GM23338 (cell line): ENCODE measurements around the gene CLPTM1L. TPM values are rescaled to one million over a fixed set of nuclear protein-coding genes. Genes with fewer than 3 reads are reported as not detected.

Experiments
- ATAC-seq: fragments of 200-7000 bp; cut with Tn5 transposase; 3 replicates; pipeline ENCODE4 v1.9.1; 2020
- DNase-seq: peaks from one replicate; pipeline ENCODE4 v3.0.0-alpha.2; 2015; ENCODE audit warnings: low spot score
- H2AFZ ChIP-seq: fragments of 200-600 bp; sonication (generic); 2 replicates; pipeline ENCODE4 v1.8.0; 2016; ENCODE audit warnings: antibody characterized with exemption, mild to moderate bottlenecking, moderate library complexity
- H3F3A ChIP-seq: fragments of 200-600 bp; sonication (generic); replicated peaks from 2 replicates; pipeline ENCODE4 v1.8.0; 2017; ENCODE audit warnings: antibody characterized with exemption, mixed run types, low read depth
- H3K27ac ChIP-seq: fragments of 200-600 bp; sonication (generic); 2 replicates; pipeline ENCODE4 v1.6.1; 2016; ENCODE audit warnings: low read depth
- H3K27me3 ChIP-seq: fragments of 200-600 bp; sonication (generic); 2 replicates; pipeline ENCODE4 v1.8.0; 2016; ENCODE audit warnings: mild to moderate bottlenecking, mixed run types, moderate library complexity; ENCODE audit not compliant: insufficient read depth
- H3K36me3 ChIP-seq: fragments of 200-600 bp; sonication (generic); 2 replicates; pipeline ENCODE4 v1.8.0; 2016; ENCODE audit warnings: mild to moderate bottlenecking; ENCODE audit not compliant: insufficient read depth
- H3K4me1 ChIP-seq: fragments of 200-600 bp; sonication (generic); 2 replicates; pipeline ENCODE4 v1.8.0; 2016; ENCODE audit warnings: mild to moderate bottlenecking, moderate library complexity; ENCODE audit not compliant: insufficient read depth
- H3K4me2 ChIP-seq: fragments of 200-600 bp; sonication (generic); 2 replicates; pipeline ENCODE4 v1.7.1; 2017; ENCODE audit warnings: mixed run types
- H3K4me3 ChIP-seq: fragments of 200-600 bp; sonication (generic); 2 replicates; pipeline ENCODE4 v1.6.1; 2016; ENCODE audit warnings: mixed run types
- H3K79me2 ChIP-seq: fragments of 200-600 bp; sonication (generic); replicated peaks from 2 replicates; pipeline ENCODE4 v1.8.0; 2017; ENCODE audit warnings: mild to moderate bottlenecking; ENCODE audit not compliant: insufficient read depth
- H3K9me2 ChIP-seq: fragments of 200-600 bp; sonication (generic); 2 replicates; pipeline ENCODE4 v1.8.0; 2017; ENCODE audit not compliant: insufficient read depth
- H4K20me1 ChIP-seq: fragments of 200-600 bp; sonication (generic); replicated peaks from 2 replicates; pipeline ENCODE4 v1.8.0; 2017; ENCODE audit warnings: mild to moderate bottlenecking; ENCODE audit not compliant: insufficient read depth
- H3K27ac Mint-ChIP-seq: 2 replicates; pipeline ENCODE4 v1.8.0; 2020; ENCODE audit warnings: inconsistent platforms, mild to moderate bottlenecking, moderate library complexity, mixed read lengths
- H3K27me3 Mint-ChIP-seq: 3 replicates; pipeline ENCODE4 v1.8.0; 2022; ENCODE audit warnings: low read depth, mild to moderate bottlenecking, moderate library complexity, mixed read lengths, inconsistent platforms; ENCODE audit not compliant: insufficient read depth, poor library complexity
- H3K36me3 Mint-ChIP-seq: 3 replicates; pipeline ENCODE4 v1.8.0; 2021; ENCODE audit warnings: low read depth, mild to moderate bottlenecking, inconsistent platforms, moderate library complexity, mixed read lengths
- H3K4me1 Mint-ChIP-seq: 3 replicates; pipeline ENCODE4 v1.8.0; 2020; ENCODE audit warnings: mild to moderate bottlenecking, inconsistent platforms, mixed read lengths
- H3K4me3 Mint-ChIP-seq: 3 replicates; pipeline ENCODE4 v1.8.0; 2021; ENCODE audit warnings: moderate library complexity, mild to moderate bottlenecking, inconsistent platforms, mixed read lengths
- H3K9me3 Mint-ChIP-seq: 3 replicates; pipeline ENCODE4 v1.8.0; 2020; ENCODE audit warnings: moderate library complexity, mild to moderate bottlenecking, inconsistent platforms, mixed read lengths
- CREB1 ChIP-seq: fragments of 250-450 bp; sonication (Bioruptor Pico); IDR thresholded peaks from 2 replicates; pipeline ENCODE4 v1.5.0; 2020; ENCODE audit warnings: low read depth, mild to moderate bottlenecking, moderate library complexity
- ETS1 ChIP-seq: IDR thresholded peaks from 2 replicates; pipeline ENCODE4 v1.6.1; 2016; ENCODE audit warnings: antibody characterized with exemption
- EZH2 ChIP-seq: fragments of 200-600 bp; sonication (generic); IDR thresholded peaks from one replicate; pipeline ENCODE4 v1.8.0; 2017; ENCODE audit warnings: antibody characterized with exemption, mild to moderate bottlenecking, low read depth; ENCODE audit not compliant: unreplicated experiment
- EZH2phosphoT487 ChIP-seq: fragments of 200-600 bp; sonication (generic); IDR thresholded peaks from one replicate; pipeline ENCODE4 v1.8.1; 2018; ENCODE audit warnings: antibody characterized with exemption; ENCODE audit not compliant: unreplicated experiment
- JUNB ChIP-seq: IDR thresholded peaks from one replicate; pipeline ENCODE4 v1.6.1; 2016; ENCODE audit warnings: antibody characterized with exemption; ENCODE audit not compliant: unreplicated experiment
- NANOG ChIP-seq: IDR thresholded peaks from 2 replicates; pipeline ENCODE4 v1.6.1; 2016; ENCODE audit warnings: antibody characterized with exemption, borderline replicate concordance
- POLR2AphosphoS5 ChIP-seq: IDR thresholded peaks from 2 replicates; pipeline ENCODE4 v1.6.1; 2016; ENCODE audit warnings: antibody characterized with exemption, low read depth
- REST ChIP-seq: IDR thresholded peaks from one replicate; pipeline ENCODE4 v1.6.1; 2018; ENCODE audit warnings: antibody characterized with exemption; ENCODE audit not compliant: unreplicated experiment
- STAT1 ChIP-seq: IDR thresholded peaks from one replicate; pipeline ENCODE4 v1.6.1; 2016; ENCODE audit warnings: antibody characterized with exemption; ENCODE audit not compliant: unreplicated experiment
- ZNF114 ChIP-seq: fragments of 250-450 bp; sonication (Bioruptor Pico); IDR thresholded peaks from 2 replicates; pipeline ENCODE4 v1.5.0; 2020; ENCODE audit warnings: mild to moderate bottlenecking, moderate library complexity
- ZNF331 ChIP-seq: fragments of 250-450 bp; sonication (Bioruptor Pico); IDR thresholded peaks from 2 replicates; pipeline ENCODE4 v1.5.0; 2020; ENCODE audit warnings: low read depth, mild to moderate bottlenecking, moderate library complexity
- ZNF462 ChIP-seq: fragments of 250-450 bp; sonication (Bioruptor Pico); IDR thresholded peaks from 2 replicates; pipeline ENCODE4 v1.5.0; 2020; ENCODE audit warnings: mild to moderate bottlenecking, moderate library complexity
- polyA plus RNA-seq: library from polyadenylated mRNA; unstranded; fragments of >200 nt; fragmentation: Nextera tagmentation; extraction: Ambion mirVana; gene quantifications from 2 replicates; pipeline ENCODE4 v1.2.1, GENCODE V29; 2016
- total RNA-seq: library from RNA; depleted of rRNA; stranded (reverse); fragments of >200 nt; shearing (Covaris generic); gene quantifications from 2 replicates; pipeline ENCODE4 v1.2.3, GENCODE V29; 2014
- TF ChIP-seq, protein P1 (sequence below), 2 experiments: fragments of 200-600 bp in 1 of 2; sonication (generic) in 1 of 2; conservative IDR thresholded peaks; 2 replicates each; pipeline versions ENCODE4 v1.5.1 to v1.6.1; 2016 to 2017; ENCODE audit warnings: antibody characterized with exemption in 2 of 2, low read depth in 2 of 2, mild to moderate bottlenecking in 2 of 2, moderate library complexity in 1 of 2

CLPTM1L gene
- total and polyA plus RNA-seq, 2 experiments from 2014 or later = 39.9 to 110 TPM

GRCh38 chr5:1360861-1361260 is 16.0 kb upstream of the CLPTM1L start:
- H3K79me2 ChIP-seq = no peaks in the 10 kb centered on the region
- Mint-ChIP-seq H3K4me3 (no peak overlapping the region), H3K36me3 (no peaks in the 10 kb centered on the region), H3K27ac (no peak overlapping the region), H3K27me3 (peaks cover 17% of the 10 kb centered on the region), H3K4me1 (peaks cover 12% of the 10 kb centered on the region; the same call in 2 of the 3 replicates), H3K9me3 (no peaks in the 10 kb centered on the region; the same call in 2 of the 3 replicates)
- no peaks in the 10 kb centered on the region; the same call in 1 of the 2 replicates for H3K4me1 ChIP-seq
- no peaks in the 10 kb centered on the region for H3K9me2 ChIP-seq
- H3K4me3 ChIP-seq = no peak overlapping the region
- no peaks in the 10 kb centered on the region for H3F3A ChIP-seq
- no peak for ATAC-seq
- no peak overlapping the region for H3K4me2 ChIP-seq
- H2AFZ ChIP-seq = no peak overlapping the region
- H3K36me3 ChIP-seq = no peaks in the 10 kb centered on the region
- no peaks in the 10 kb centered on the region for H3K27me3 ChIP-seq
- H3K27ac ChIP-seq = no peak overlapping the region
- TF ChIP-seq ZNF462 (CRISPR knock-in tag) (no peak), EZH2phosphoT487 (no peak), NANOG (no peak), ETS1 (no peak), ZNF114 (no peak), ZNF331 (CRISPR knock-in tag) (no peak), REST (no peak), EZH2 (no peak), POLR2AphosphoS5 (no peak), CREB1 (CRISPR knock-in tag) (no peak), JUNB (no peak), STAT1 (no peak)
- TF ChIP-seq, protein P1, sequence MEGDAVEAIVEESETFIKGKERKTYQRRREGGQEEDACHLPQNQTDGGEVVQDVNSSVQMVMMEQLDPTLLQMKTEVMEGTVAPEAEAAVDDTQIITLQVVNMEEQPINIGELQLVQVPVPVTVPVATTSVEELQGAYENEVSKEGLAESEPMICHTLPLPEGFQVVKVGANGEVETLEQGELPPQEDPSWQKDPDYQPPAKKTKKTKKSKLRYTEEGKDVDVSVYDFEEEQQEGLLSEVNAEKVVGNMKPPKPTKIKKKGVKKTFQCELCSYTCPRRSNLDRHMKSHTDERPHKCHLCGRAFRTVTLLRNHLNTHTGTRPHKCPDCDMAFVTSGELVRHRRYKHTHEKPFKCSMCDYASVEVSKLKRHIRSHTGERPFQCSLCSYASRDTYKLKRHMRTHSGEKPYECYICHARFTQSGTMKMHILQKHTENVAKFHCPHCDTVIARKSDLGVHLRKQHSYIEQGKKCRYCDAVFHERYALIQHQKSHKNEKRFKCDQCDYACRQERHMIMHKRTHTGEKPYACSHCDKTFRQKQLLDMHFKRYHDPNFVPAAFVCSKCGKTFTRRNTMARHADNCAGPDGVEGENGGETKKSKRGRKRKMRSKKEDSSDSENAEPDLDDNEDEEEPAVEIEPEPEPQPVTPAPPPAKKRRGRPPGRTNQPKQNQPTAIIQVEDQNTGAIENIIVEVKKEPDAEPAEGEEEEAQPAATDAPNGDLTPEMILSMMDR (conservative IDR thresholded peaks at IDR 0.05; ENCODE audit: low read depth in 2 of 2) = no peak
- DNase-seq = no peak
- no peaks in the 10 kb centered on the region for H4K20me1 ChIP-seq
